Naive thymus-derived CD4-positive, alpha-beta T cell (primary cell): ENCODE results near the gene TUT7. TPM values are rescaled to one million over a fixed set of nuclear protein-coding genes. Genes with fewer than 3 reads are reported as not detected.

Experiments used
- ATAC-seq: fragments of 150-1000 bp; cut with Tn5 transposase; 2 replicates; pipeline ENCODE4 v1.10.0; 2021; ENCODE audit warnings: mild to moderate bottlenecking, moderate library complexity
- CTCF ChIA-PET: fragments of 350-600 bp; sonication (Branson Sonifier 250); formaldehyde crosslinking; loops from one replicate; lab custom pipeline; 2021; ENCODE audit warnings: antibody characterized with exemption; lab: Charles Lee
- POLR2A ChIA-PET: fragments of 350-600 bp; sonication (Branson Sonifier 250); formaldehyde crosslinking; loops from one replicate; lab custom pipeline; 2021; ENCODE audit warnings: antibody characterized with exemption, inconsistent platforms; lab: Charles Lee
- DNase-seq, 9 donors: peaks; one replicate each; pipeline versions ENCODE4 v3.0.0 to v3.0.0-alpha.2; 2020 to 2022; ENCODE audit warnings: mixed read lengths in 1 of 9
- H3K27ac ChIP-seq: one replicate; pipeline ENCODE4 v1.7.0; 2013; ENCODE audit warnings: mild to moderate bottlenecking, low read depth, low read length, moderate library complexity
- H3K27me3 ChIP-seq, 2 donors: one replicate each; pipeline ENCODE4 v1.7.0; 2013; ENCODE audit warnings: low read length in 2 of 2, mild to moderate bottlenecking in 2 of 2, moderate library complexity in 2 of 2; ENCODE audit not compliant: control insufficient read depth in 2 of 2, insufficient read depth in 2 of 2
- H3K36me3 ChIP-seq, 3 experiments: 1 replicate in 2 of 3; 2 replicates in 1 of 3; pipeline ENCODE4 v1.7.0; 2013; ENCODE audit warnings: low read length in 3 of 3, mild to moderate bottlenecking in 3 of 3, moderate library complexity in 1 of 3; ENCODE audit not compliant: insufficient read depth in 3 of 3, control insufficient read depth in 2 of 3
- H3K4me1 ChIP-seq, 2 donors: one replicate each; pipeline ENCODE4 v1.7.0; 2013; ENCODE audit warnings: low read length in 2 of 2, mild to moderate bottlenecking in 2 of 2, moderate library complexity in 1 of 2; ENCODE audit not compliant: control insufficient read depth in 2 of 2, insufficient read depth in 2 of 2
- H3K4me3 ChIP-seq: 2 replicates; pipeline ENCODE4 v1.7.0; 2013; ENCODE audit warnings: mild to moderate bottlenecking, low read length
- H3K9me3 ChIP-seq, 3 experiments: 1 replicate in 2 of 3; 2 replicates in 1 of 3; pipeline ENCODE4 v1.7.0; 2013; ENCODE audit warnings: low read length in 3 of 3; ENCODE audit not compliant: control insufficient read depth in 2 of 3
- H3K27ac Mint-ChIP-seq, 9 donors: one replicate each; pipeline ENCODE4 v1.8.0; 2020 to 2022; ENCODE audit warnings: mixed read lengths in 9 of 9, mild to moderate bottlenecking in 8 of 9, moderate library complexity in 5 of 9, inconsistent platforms in 2 of 9
- H3K27me3 Mint-ChIP-seq, 5 donors: one replicate each; pipeline ENCODE4 v1.8.0; 2021 to 2022; ENCODE audit warnings: mixed read lengths in 5 of 5, mild to moderate bottlenecking in 1 of 5
- H3K36me3 Mint-ChIP-seq, 5 donors: one replicate each; pipeline ENCODE4 v1.8.0; 2020 to 2022; ENCODE audit warnings: mixed read lengths in 5 of 5, mild to moderate bottlenecking in 3 of 5, inconsistent platforms in 1 of 5
- H3K4me1 Mint-ChIP-seq, 7 donors: one replicate each; pipeline ENCODE4 v1.8.0; 2020 to 2022; ENCODE audit warnings: mixed read lengths in 7 of 7, mild to moderate bottlenecking in 3 of 7, inconsistent platforms in 1 of 7
- H3K4me3 Mint-ChIP-seq, 10 donors: one replicate each; pipeline ENCODE4 v1.8.0; 2020 to 2022; ENCODE audit warnings: mild to moderate bottlenecking in 10 of 10, mixed read lengths in 10 of 10, moderate library complexity in 6 of 10, inconsistent platforms in 2 of 10
- H3K9me3 Mint-ChIP-seq, 11 donors: one replicate each; pipeline ENCODE4 v1.8.0; 2020 to 2022; ENCODE audit warnings: mixed read lengths in 11 of 11, mild to moderate bottlenecking in 4 of 11, inconsistent platforms in 1 of 11, moderate library complexity in 1 of 11
- intact Hi-C, 2 donors: fragments of 100-400 bp; cut with micrococcal nuclease; formaldehyde crosslinking; loops; one replicate each; pipeline ENCODE4 v1.15.1; 2023
- polyA plus RNA-seq, 2 donors: library from polyadenylated mRNA; unstranded; fragments of 300-500 nt; fragmentation: Illumina TruSeq; gene quantifications; one replicate each; pipeline ENCODE4 v1.2.3, GENCODE V29; 2021
- total RNA-seq, 6 experiments: library from RNA in 5 of 6; stranded (reverse) in 5 of 6; gene quantifications; 1 replicate in 5 of 6; 2 replicates in 1 of 6; pipeline ENCODE4 v1.2.3 and lab custom pipeline; 2021 to 2026

Gene TUT7
- total and polyA plus RNA-seq, 7 experiments from 2014 or later, result 15.2 to 57.4 (median 41.9) TPM

DNA sequence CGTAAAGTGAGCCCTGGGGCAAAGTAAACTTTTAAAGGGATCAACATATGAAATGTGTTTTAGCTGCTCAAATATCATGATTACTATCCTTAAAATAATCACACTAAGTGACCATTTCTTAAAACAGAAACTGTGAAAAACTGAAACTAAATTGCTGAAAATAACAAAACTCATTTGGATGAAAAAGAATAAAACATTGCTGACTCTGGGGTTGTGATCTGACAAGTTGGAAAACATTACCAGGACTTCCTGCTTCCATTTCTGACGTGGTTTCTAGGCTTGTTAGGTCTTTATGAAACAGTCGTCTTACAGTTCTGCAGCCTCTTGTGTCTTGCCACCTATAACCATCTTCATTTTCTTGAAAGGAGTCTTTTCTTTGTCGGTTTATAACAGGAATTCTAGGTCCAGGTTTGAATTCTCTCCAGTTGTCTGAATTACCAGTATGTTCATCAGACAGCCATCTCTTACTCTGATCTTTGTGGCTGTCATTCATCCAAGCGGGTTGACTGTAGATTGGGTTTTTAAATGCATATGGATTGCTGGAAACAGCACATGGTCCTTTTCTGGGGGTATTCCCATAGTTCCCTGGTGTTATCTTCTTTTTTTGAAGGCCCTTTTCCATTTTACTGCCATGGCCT, 1.7 kb downstream of the TUT7 start:
- peak in 7 of 9 donors; percentile 23 to 64 (median 49) for DNase-seq
- H3K36me3 ChIP-seq, result peaks cover 0 to 5% (median 0%) of the 10 kb centered on the region in 3 experiments
- peak overlapping the region; percentile 84 for H3K27ac ChIP-seq
- peak overlapping the region; percentile 95 for H3K4me3 ChIP-seq
- Mint-ChIP-seq H3K4me1 (peaks cover 42 to 69% (median 63%) of the 10 kb centered on the region in 7 donors), H3K4me3 (peak overlapping the region; percentile 64 to 96 (median 93)), H3K27ac (peak overlapping the region; percentile 75 to 97 (median 92)), H3K36me3 (peaks cover 0 to 23% (median 19%) of the 10 kb centered on the region in 5 donors), H3K9me3 (peaks cover 0 to 3% (median 0%) of the 10 kb centered on the region in 11 donors), H3K27me3 (peaks cover 0 to 10% (median 0%) of the 10 kb centered on the region in 5 donors)
- no peaks in the 10 kb centered on the region for H3K27me3 ChIP-seq
- intact Hi-C loops, result loop anchor here (1.0 to 10.0 kb wide), 6 partner anchors 15 to 1620 kb away; partner anchors contain the start of gene CDK20 (in 1 of the 2)
- POLR2A ChIA-PET, result no interaction called here
- CTCF ChIA-PET, result no interaction called here
- H3K4me1 ChIP-seq, result peaks cover 13 to 26% of the 10 kb centered on the region in 2 donors
- no peaks in the 10 kb centered on the region for H3K9me3 ChIP-seq
- ATAC-seq, result no peak

DNA sequence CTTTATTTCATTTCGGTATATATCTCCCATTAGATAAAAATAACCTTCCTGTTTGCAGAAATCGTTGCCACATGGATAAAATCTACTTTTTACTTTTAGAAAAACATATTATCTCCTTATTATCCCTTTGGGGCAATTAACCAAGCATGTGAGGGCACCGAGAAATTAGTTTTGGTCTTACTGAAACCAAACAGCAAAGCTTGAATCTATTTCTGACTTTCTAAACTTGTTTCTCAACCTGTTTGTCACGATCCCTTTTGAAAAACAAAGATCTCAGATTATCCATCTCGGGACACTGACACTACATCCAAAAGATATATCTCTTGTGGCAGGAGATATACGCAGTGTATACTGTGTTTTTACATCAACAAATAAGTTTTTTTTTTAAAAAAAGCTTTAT, 2.3 kb downstream of the TUT7 start:
- peaks cover 0 to 10% (median 0%) of the 10 kb centered on the region in 5 donors for H3K27me3 Mint-ChIP-seq
- Histone ChIP-seq H3K4me1 (peaks cover 13 to 26% of the 10 kb centered on the region in 2 donors), H3K9me3 (no peaks in the 10 kb centered on the region), H3K36me3 (peaks cover 0 to 5% (median 0%) of the 10 kb centered on the region in 3 experiments), H3K4me3 (peak overlapping the region; percentile 34), H3K27me3 (no peaks in the 10 kb centered on the region), H3K27ac (peak overlapping the region; percentile 26)
- peaks cover 0 to 23% (median 19%) of the 10 kb centered on the region in 5 donors for H3K36me3 Mint-ChIP-seq
- ChIA-PET POLR2A (no interaction called here), CTCF (no interaction called here)
- intact Hi-C loops, result loop anchor here (1.0 to 10.0 kb wide), 6 partner anchors 15 to 1620 kb away; partner anchors contain the start of gene CDK20 (in 1 of the 2)
- H3K9me3 Mint-ChIP-seq, result peaks cover 0 to 3% (median 0%) of the 10 kb centered on the region in 11 donors
- H3K4me3 Mint-ChIP-seq, result peak overlapping the region; percentile 51 to 96 (median 80)
- ATAC-seq, result no peak
- no peak for DNase-seq
- H3K27ac Mint-ChIP-seq, result peak overlapping the region in 7 of 9 donors; percentile 8 to 93 (median 59)
- peaks cover 46 to 76% (median 70%) of the 10 kb centered on the region in 7 donors for H3K4me1 Mint-ChIP-seq

DNA sequence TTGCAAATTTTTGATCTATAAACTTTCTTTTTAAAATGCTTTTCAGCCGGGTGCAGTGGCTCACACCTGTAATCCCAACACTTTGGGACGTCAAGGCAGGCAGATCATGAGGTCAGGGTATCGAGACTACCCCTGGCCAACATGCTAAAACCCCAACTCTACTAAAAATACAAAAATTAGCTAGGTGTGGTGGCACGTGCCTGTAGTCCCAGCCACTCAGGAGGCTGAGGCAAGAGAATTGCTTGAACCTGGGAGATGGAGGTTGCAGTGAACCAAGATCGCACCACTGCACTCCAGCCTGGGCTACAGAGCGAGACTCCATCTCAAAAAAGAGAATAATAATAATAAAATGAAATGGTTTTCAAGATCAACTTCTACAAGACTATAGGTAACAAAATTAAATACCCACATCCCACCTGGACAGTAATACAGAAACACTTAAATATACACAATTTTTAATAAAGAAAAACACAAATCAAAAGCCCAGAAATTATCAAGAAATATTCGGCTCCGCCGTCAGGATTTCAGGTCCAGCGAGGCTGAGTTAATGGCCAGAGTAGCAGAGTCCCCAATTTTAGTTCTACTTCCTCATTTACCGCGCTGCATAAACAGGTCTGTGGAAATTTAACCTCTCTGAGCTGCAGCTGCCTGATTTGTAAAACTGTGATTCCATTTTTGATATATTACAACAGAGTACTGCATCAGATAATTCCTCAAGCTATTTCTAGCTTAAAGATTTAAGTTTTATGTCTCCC, 4.0 kb downstream of the TUT7 start:
- H3K9me3 ChIP-seq, result no peaks in the 10 kb centered on the region
- peak overlapping the region; percentile 42 to 96 (median 76) for H3K4me3 Mint-ChIP-seq
- intact Hi-C loops, result loop anchor here (5.0 to 10.0 kb wide), 3 partner anchors 52 to 1622 kb away; partner anchors contain the start of gene CDK20 (in 1 of the 2)
- no peak overlapping the region for H3K4me3 ChIP-seq
- ATAC-seq (no peak), DNase-seq (no peak)
- POLR2A ChIA-PET, result interaction anchor here (0.7 to 1.2 kb wide), 2 partner anchors 21 to 68 kb away, joined by 3 to 4 read pairs; partner anchors contain the start of gene ISCA1
- H3K36me3 Mint-ChIP-seq, result peaks cover 5 to 33% (median 25%) of the 10 kb centered on the region in 5 donors
- peaks cover 52 to 88% (median 83%) of the 10 kb centered on the region in 7 donors for H3K4me1 Mint-ChIP-seq
- peak overlapping the region in 8 of 9 donors; percentile 23 to 72 (median 44) for H3K27ac Mint-ChIP-seq
- no peak overlapping the region for H3K27ac ChIP-seq
- H3K4me1 ChIP-seq, result peaks cover 13 to 26% of the 10 kb centered on the region in 2 donors
- peaks cover 0 to 3% (median 0%) of the 10 kb centered on the region in 11 donors for H3K9me3 Mint-ChIP-seq
- CTCF ChIA-PET, result no interaction called here
- peaks cover 0 to 3% (median 0%) of the 10 kb centered on the region in 5 donors for H3K27me3 Mint-ChIP-seq
- no peaks in the 10 kb centered on the region for H3K27me3 ChIP-seq
- H3K36me3 ChIP-seq, result peaks cover 0 to 17% (median 6%) of the 10 kb centered on the region in 3 experiments

DNA sequence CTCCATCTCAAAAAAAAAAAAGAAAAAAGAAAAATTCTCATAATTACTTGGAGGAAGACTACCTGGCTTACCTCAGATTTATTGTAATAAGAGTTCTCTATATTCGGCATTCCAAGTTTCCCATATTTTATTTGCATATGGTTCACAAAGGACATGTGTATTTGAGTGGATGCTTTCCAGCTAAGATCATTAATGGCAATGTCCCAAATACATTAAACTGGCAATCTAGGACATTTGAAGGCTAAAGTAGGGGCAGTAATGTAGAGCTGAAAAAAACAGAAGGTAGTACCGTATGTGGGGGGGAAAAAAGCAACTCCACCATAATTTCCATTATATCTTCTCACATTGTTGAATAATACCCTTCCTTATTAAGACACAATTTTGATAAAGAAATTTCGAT, 4.9 kb downstream of the TUT7 start:
- no peak for DNase-seq
- no peak for ATAC-seq
- ChIA-PET CTCF (interaction anchor here (0.5 kb wide), 1 partner anchor 148 kb away, joined by 3 read pairs; no protein-coding TSS in a partner anchor), POLR2A (interaction anchor here (1.2 kb wide), 1 partner anchor 20 kb away, joined by 3 read pairs; no protein-coding TSS in a partner anchor)
- Mint-ChIP-seq H3K4me3 (peak overlapping the region in 6 of 10 donors; percentile 44 to 96 (median 60)), H3K27ac (peak overlapping the region in 1 of 9 donors; percentile 59), H3K27me3 (no peaks in the 10 kb centered on the region), H3K4me1 (peaks cover 51 to 87% (median 82%) of the 10 kb centered on the region in 7 donors), H3K9me3 (peaks cover 0 to 3% (median 0%) of the 10 kb centered on the region in 11 donors), H3K36me3 (peaks cover 7 to 40% (median 29%) of the 10 kb centered on the region in 5 donors)
- Histone ChIP-seq H3K27ac (no peak overlapping the region), H3K27me3 (no peaks in the 10 kb centered on the region), H3K9me3 (no peaks in the 10 kb centered on the region), H3K4me3 (no peak overlapping the region), H3K36me3 (peaks cover 5 to 25% (median 9%) of the 10 kb centered on the region in 3 experiments), H3K4me1 (peaks cover 13 to 26% of the 10 kb centered on the region in 2 donors)
- intact Hi-C loops, result no loop called here

DNA sequence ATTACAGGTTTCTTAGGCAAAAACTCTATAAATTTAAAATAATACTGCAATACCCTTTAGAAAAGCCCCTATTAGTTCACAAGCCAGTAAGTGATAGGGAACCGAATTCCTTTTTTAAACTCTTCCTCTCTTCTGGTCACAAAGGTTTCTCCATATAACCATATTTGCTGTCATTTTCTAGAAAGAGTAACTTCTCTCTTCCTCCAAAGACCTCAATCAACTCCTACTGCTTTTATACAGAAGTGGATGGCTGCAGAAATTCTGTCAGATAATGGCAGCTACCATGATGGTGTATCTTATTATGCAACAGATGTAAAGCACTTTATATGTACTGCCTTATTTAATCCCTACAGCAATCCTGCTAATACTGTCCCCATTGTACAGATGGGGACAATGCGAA, 6.2 kb downstream of the TUT7 start:
- Histone ChIP-seq H3K27me3 (no peaks in the 10 kb centered on the region), H3K36me3 (peaks cover 7 to 25% (median 9%) of the 10 kb centered on the region in 3 experiments), H3K4me1 (peaks cover 11 to 21% of the 10 kb centered on the region in 2 donors), H3K27ac (no peak overlapping the region), H3K9me3 (no peaks in the 10 kb centered on the region), H3K4me3 (no peak overlapping the region)
- Mint-ChIP-seq H3K4me3 (peak overlapping the region in 9 of 10 donors; percentile 27 to 80 (median 52)), H3K9me3 (peaks cover 0 to 3% (median 0%) of the 10 kb centered on the region in 11 donors), H3K4me1 (peaks cover 45 to 80% (median 75%) of the 10 kb centered on the region in 7 donors), H3K36me3 (peaks cover 7 to 40% (median 29%) of the 10 kb centered on the region in 5 donors), H3K27ac (peak overlapping the region in 5 of 9 donors; percentile 23 to 79 (median 69)), H3K27me3 (no peaks in the 10 kb centered on the region)
- POLR2A ChIA-PET, result interaction anchor here (0.7 kb wide), 1 partner anchor 22 kb away, joined by 3 read pairs; no protein-coding TSS in a partner anchor
- intact Hi-C loops, result no loop called here
- ATAC-seq (no peak), DNase-seq (no peak)
- CTCF ChIA-PET, result no interaction called here

DNA sequence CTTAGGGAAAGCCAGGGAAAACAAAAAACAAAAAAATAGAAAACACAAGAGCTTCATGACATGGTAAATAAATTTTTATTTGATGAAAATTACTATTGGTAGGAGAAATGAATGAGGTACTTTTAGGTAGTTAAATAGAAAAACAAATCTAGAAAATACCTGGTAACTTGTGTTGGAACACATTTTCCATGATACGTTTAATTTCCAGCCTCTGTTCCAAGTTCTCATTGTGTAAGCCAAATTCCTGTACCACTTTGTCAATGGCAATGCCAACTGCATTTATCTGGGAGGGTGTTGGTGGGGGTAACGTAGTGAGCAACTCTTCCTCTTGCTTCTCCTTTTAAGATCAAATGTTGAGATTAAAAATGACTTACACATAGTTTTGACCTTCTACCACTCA, 9.4 kb downstream of the TUT7 start:
- no peaks in the 10 kb centered on the region for H3K27me3 Mint-ChIP-seq
- Histone ChIP-seq H3K36me3 (peaks cover 14 to 41% (median 16%) of the 10 kb centered on the region in 3 experiments), H3K27me3 (no peaks in the 10 kb centered on the region), H3K4me1 (peaks cover 6 to 12% of the 10 kb centered on the region in 2 donors), H3K27ac (no peak overlapping the region), H3K9me3 (no peaks in the 10 kb centered on the region), H3K4me3 (no peak overlapping the region)
- H3K27ac Mint-ChIP-seq, result peak overlapping the region in 4 of 9 donors; percentile 3 to 15 (median 10)
- H3K4me1 Mint-ChIP-seq, result peaks cover 26 to 66% (median 52%) of the 10 kb centered on the region in 7 donors
- ATAC-seq (no peak), DNase-seq (no peak)
- peaks cover 12 to 48% (median 31%) of the 10 kb centered on the region in 5 donors for H3K36me3 Mint-ChIP-seq
- ChIA-PET CTCF (no interaction called here), POLR2A (no interaction called here)
- no peak overlapping the region for H3K4me3 Mint-ChIP-seq
- peaks cover 0 to 3% (median 0%) of the 10 kb centered on the region in 11 donors for H3K9me3 Mint-ChIP-seq
- intact Hi-C loops, result no loop called here
